HG02610 (cell line): Measurements from ENCODE around the gene ERFL.
"Not testable (repeated sequence)": the region's sequence is repeated elsewhere in the genome, so short reads cannot be mapped to it uniquely, and the experiment has no call there.

Source experiments
- ATAC-seq: cut with Tn5 transposase; IDR thresholded peaks from one replicate; pipeline ENCODE4 v1.9.1; 2021; ENCODE audit warnings: mild to moderate bottlenecking, moderate library complexity; ENCODE audit not compliant: unreplicated experiment

The ERFL gene

GRCh38 chr19:41879670-41880328, 48.5 kb downstream of the ERFL start:
- ATAC-seq, result no peak

DNA sequence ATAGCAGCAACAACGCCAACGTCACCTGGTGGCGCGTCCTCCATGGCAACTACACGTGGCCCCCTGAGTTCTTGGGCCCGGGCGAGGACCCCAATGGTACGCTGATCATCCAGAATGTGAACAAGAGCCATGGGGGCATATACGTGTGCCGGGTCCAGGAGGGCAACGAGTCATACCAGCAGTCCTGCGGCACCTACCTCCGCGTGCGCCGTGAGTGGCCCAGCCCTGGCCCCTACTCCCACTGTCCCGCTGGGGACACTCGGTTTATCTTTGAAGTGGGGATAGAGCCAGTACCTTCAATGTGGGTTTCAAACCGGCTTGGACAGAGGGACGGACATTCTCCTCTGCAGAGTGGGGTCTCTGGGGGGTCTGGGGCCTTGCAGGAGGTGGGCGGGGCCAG, 49.2 kb downstream of the ERFL start:
- ATAC-seq, result no peak

GRCh38 chr19:41877916-41878905, 50.0 kb downstream of the ERFL start:
- ATAC-seq, result peak; percentile 32

GRCh38 chr19:41876847-41877832, 51.1 kb downstream of the ERFL start, which contains the start of gene CD79A:
CD79A (plus strand) TSS chr19:41877279; CDS start chr19:41877305, 26 bp downstream.
- peak; percentile 63 for ATAC-seq

DNA sequence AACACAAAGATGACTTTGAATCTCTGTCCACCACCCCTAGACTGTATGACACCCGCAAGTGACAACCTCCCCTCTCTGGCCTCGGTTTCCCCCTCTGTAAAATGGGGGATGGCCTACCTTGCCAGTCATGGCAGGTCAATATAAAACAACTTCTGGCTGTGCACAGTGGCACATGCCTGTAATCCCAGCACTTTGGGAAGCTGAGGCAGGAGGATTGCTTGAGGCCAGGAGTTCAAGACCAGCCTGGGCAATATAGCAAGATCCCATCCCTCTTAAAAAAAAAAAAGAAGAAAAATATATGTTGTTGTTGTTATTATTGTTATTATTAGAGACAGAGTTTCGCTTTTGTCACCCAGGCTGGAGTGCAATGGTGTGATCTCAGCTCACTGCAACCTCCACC, 52.3 kb downstream of the ERFL start:
- not testable (repeated sequence) for ATAC-seq

DNA sequence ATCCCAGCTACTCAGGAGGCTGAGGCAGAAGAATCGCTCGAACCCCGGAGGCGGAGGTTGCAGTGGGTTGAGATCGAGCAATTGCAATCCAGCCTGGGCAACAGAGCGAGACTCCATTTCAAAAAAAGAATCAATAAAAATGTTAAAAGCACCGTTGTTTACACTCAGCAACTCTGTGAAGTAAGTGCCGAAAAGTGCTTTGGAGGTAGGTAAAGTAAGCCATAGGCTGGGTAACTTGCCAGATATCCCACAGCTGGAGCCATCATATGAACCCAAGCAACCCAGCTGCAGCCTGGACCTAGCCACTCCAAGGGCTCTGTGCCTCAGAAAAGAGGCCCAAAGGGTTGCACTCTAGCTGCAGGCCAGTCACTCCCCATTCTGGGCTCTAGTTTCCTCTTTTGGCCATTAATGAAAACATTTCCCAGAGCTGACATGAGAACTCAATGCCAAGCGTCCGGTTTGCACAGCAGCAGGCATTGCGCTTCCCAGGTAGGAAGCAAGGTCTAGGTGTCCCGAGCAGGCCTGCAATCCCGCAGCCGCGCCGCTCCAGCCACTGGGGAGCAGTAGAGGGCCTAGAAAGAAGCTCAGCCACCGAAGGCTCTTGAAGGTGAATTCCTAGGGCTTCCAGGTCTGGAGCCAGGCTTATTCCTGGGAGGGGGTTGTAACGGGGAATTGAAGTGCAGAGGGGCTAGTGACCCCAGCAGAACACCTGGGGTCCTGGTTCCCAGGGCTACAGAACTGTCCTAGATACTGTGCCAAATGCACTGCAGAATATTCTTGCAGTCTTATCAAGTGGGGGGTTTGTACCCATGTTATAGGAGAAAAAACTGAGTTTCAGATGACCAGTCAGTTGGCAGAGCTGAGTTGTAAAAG, 55.2 kb downstream of the ERFL start:
- no peak for ATAC-seq

GRCh38 chr19:41872384-41872774, 55.9 kb downstream of the ERFL start:
- no peak for ATAC-seq

GRCh38 chr19:41871573-41872383, 56.5 kb downstream of the ERFL start:
- peak; percentile 42 for ATAC-seq

DNA sequence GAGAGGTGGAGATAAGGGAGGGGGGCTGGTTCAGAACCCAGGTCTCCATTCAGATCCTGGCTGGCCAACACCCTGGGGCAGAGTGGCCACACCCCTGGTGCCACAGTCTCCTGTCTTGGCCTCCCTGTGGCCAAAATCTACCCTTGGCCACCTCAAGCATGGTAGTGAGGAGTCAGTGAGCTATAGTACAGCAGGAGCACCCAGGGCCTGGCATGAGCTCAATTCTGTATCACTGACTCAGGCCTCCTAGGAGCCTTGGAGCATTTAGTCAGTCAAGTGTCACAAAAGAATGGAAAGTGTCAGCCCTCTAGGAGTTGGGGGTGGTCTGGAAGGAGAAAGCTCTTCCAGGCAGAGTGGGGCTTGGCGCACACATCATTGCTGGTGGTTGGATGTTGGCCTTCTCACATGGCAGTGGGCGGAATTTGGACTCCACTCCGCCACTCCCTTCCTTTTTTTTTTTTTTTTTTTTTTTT, 57.8 kb downstream of the ERFL start:
- ATAC-seq, result no peak

DNA sequence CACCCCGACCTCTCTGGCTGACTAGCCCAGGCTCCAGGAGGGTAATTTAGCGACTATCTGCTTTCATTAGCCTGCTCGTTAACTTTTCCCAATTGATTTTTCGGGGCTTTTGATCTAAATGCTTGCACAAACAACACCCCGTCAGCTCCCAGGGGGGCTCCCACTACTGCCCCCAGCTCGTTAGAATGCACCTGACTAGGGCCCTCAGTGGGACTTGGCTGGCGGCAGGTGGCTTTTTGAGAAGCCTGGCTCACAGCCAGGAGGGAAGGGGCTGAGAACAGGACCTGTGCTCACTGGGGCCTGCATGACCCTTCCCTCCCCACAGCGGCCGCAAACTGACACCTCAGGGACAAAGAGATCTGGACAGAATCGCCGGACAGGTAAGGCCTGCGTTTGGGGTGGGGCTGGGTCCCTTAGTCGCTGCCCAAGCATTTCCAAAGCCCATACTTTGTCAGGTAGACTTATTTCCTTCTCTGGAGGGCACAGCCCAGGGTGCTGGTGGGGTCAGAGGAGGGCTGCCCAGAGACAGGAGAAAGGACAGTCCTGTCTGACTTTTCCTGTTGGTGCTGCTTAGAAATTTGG, 58.8 kb downstream of the ERFL start:
- ATAC-seq, result no peak

DNA sequence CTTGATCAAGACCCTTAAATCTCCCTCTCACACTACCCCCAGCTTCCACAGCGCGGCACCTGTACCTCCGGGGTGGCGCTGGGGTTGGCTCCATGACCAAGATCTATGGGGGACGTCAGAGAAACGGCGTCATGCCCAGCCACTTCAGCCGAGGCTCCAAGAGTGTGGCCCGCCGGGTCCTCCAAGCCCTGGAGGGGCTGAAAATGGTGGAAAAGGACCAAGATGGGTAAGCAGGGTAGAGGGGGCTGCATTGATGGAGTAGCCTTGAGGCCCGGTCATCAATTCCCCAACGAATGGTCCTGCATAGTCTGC, 59.3 kb downstream of the ERFL start:
- ATAC-seq, result no peak

DNA sequence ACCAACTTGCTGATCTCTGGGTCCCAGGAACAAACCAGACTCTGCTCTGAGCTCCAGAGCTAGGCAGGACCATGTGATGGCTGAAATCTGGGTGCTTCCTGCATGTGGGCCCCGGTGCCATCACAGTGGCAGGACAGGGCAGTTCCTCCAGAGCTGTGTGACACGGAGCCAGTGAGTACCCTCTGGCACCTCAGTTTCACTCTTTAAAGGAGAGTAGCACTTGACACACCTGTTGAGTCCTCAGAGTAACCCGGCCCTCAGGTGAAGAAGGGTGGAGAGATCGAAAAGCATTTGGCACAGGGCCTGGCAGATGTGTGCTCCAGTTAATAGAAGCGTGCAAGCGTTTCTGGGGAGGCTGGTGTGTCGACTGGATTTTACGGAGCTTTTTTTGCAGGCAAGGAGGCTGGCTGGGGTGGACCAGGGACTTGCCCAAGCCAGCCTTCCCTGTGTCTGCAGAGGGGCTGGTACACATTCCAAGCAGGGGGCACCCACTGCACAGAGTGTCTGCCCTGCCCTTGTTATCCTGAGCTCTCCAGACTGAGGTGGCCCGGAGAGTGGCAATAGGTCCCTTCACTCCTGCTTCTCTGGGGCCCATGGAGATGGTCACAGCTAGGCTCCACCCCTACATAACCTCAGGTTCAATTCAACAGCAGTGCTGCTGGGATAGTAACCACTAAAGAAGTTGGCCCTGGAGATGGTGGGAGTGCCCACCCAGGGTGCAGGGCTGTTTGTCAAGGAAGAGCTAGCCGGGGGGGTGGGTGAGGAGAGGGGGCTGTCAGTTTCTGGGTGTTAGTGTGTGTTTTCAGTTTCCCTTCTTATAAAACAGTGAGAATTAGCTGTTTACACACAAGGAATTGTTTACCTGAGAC, 59.9 kb downstream of the ERFL start:
- ATAC-seq, result no peak

DNA sequence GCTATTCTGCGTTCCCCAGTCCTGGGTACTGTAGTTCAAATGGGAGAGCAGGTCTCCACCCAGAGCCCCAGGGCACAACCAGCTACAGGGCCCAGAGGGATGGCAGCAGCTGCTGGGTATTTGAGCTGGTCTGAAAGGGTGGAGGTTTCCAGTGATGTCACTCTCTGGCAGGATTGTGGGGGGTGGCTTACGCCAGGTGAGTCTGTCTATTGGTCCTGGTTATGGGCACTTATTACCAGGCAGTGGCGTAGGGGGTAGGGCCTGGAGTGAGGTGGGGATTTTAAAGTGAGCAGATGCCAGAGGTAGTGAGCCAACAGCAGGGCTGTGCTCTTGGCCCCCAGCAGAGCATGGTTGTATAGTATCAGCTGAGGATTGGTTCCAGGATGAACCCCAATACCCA, 62.0 kb downstream of the ERFL start:
- no peak for ATAC-seq

GRCh38 chr19:41864374-41864773, 63.9 kb downstream of the ERFL start:
- no peak for ATAC-seq

DNA sequence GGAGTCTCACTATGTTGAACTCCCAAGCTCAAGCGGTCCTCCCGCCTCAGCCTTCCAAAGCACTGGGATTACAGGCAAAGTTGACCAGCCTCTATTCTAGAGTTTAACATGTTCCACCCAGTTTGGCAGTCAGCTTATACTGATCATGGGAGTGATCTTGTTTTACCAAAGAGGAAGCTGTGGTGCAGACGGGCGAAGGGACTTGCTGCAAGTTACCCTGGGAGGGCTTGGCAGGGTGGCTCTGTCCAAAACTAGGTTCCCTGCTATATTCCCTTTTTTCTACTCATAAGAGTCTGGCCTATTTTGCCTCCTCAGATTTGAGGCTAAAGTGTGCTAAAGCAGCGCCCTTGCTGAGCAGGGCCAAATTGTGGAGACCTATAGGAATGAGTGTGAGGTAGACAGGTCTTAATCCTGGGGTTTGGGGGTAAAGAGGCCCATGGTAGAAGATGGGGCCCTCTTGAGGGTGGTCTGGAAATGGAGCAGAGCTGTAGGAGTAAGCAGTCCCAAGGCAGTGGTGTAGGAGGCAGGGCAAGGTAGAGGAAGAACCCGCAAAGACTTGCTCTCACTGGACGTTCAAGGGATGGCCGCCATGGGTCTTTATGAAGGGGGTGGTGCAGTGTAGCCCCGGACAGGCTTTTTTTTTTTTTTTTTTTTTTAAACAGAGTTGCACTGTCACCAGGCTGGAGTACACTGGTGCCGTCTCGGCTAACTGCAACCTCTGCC, 64.9 kb downstream of the ERFL start:
- ATAC-seq, result no peak

GRCh38 chr19:41862445-41862986, 65.7 kb downstream of the ERFL start:
- no peak for ATAC-seq

DNA sequence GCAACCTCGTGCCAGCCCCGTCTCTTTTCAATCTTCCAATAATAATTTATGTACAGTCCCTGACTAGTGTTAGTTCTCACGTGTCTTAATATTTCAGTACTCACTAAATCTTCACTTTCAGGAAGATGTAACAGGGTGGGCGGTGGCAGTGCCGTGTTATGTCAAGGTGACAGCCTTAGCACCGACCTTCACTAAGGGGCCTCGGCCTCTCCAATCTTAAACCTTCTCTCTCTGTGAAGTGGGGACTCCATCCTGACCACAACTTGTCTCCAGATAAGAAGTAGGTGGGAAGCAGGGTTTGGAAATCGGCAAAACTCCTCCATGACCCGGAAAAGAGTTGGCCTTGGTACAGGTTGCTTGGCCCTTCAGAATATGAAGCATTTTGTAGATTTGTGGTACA, 66.4 kb downstream of the ERFL start:
- no peak for ATAC-seq
